CMK (cell line): ENCODE measurements around the gene PROSER2.

Experiments
- DNase-seq: peaks from one replicate; pipeline ENCODE4 v3.0.0-alpha.2; 2010; ENCODE audit warnings: low read depth

Gene PROSER2

GRCh38 chr10:11804336-11804735, 18.8 kb upstream of the PROSER2 start:
- DNase-seq = no peak

GRCh38 chr10:11805792-11806191, 17.4 kb upstream of the PROSER2 start:
- no peak for DNase-seq

GRCh38 chr10:11806706-11807105, 16.4 kb upstream of the PROSER2 start:
- no peak for DNase-seq

- no peak for DNase-seq
Observed at GRCh38 chr10:11808808-11809207, 14.3 kb upstream of the PROSER2 start.

GRCh38 chr10:11810313-11810766, 12.8 kb upstream of the PROSER2 start:
- DNase-seq = no peak

- no peak for DNase-seq
Observed at GRCh38 chr10:11810973-11811372, 12.2 kb upstream of the PROSER2 start.

GRCh38 chr10:11813177-11813576, 10.0 kb upstream of the PROSER2 start:
- no peak for DNase-seq

- DNase-seq = no peak
Observed at GRCh38 chr10:11813855-11814567, 9.1 kb upstream of the PROSER2 start.

GRCh38 chr10:11819027-11819426, 4.1 kb upstream of the PROSER2 start:
- no peak for DNase-seq

GRCh38 chr10:11822026-11822756, 965 bp upstream of the PROSER2 start:
- DNase-seq = no peak

GRCh38 chr10:11822809-11823121, 391 bp upstream of the PROSER2 start:
- no peak for DNase-seq

GRCh38 chr10:11823989-11824346, 812 bp downstream of the PROSER2 start:
- DNase-seq = no peak

GRCh38 chr10:11824376-11824775, 1.2 kb downstream of the PROSER2 start:
- no peak for DNase-seq

- no peak for DNase-seq
Observed at GRCh38 chr10:11824825-11825224, 1.7 kb downstream of the PROSER2 start.

- no peak for DNase-seq
Observed at GRCh38 chr10:11825796-11826414, 2.7 kb downstream of the PROSER2 start.

- no peak for DNase-seq
Observed at GRCh38 chr10:11827006-11827405, 3.9 kb downstream of the PROSER2 start.

GRCh38 chr10:11827414-11827813, 4.3 kb downstream of the PROSER2 start:
- no peak for DNase-seq

GRCh38 chr10:11828682-11829284, 5.6 kb downstream of the PROSER2 start:
- no peak for DNase-seq

- DNase-seq = no peak
Observed at GRCh38 chr10:11830836-11831519, 7.8 kb downstream of the PROSER2 start.

GRCh38 chr10:11831520-11831951, 8.4 kb downstream of the PROSER2 start:
- DNase-seq = no peak

- DNase-seq = no peak
Observed at GRCh38 chr10:11832042-11832441, 8.9 kb downstream of the PROSER2 start.

GRCh38 chr10:11835061-11835460, 11.9 kb downstream of the PROSER2 start:
- DNase-seq = no peak
